Mesodermal cell (in vitro differentiated cells): ENCODE measurements around the gene KCP.

Experiments used
- H3K27ac ChIP-seq: 2 replicates; pipeline ENCODE4 v1.7.0; 2013; ENCODE audit warnings: mild to moderate bottlenecking, low read depth, low read length, moderate library complexity; ENCODE audit not compliant: severe bottlenecking
- H3K36me3 ChIP-seq: 2 replicates; pipeline ENCODE4 v1.7.1; 2013; ENCODE audit warnings: mild to moderate bottlenecking, low read length, moderate library complexity; ENCODE audit not compliant: control insufficient read depth, insufficient read depth
- H3K4me1 ChIP-seq: one replicate; pipeline ENCODE4 v1.7.1; 2013; ENCODE audit warnings: mild to moderate bottlenecking, low read length; ENCODE audit not compliant: insufficient read depth, control insufficient read depth, poor library complexity, severe bottlenecking
- H3K4me3 ChIP-seq: 2 replicates; pipeline ENCODE4 v1.7.0; 2013; ENCODE audit warnings: low read length, control low read depth, mild to moderate bottlenecking; ENCODE audit not compliant: insufficient read depth, poor library complexity, severe bottlenecking; ENCODE audit errors: extremely low read depth
- H3K9me3 ChIP-seq: 2 replicates; pipeline ENCODE4 v1.7.1; 2013; ENCODE audit warnings: mild to moderate bottlenecking, low read length, moderate library complexity; ENCODE audit not compliant: control insufficient read depth
- WGBS, 2 experiments: methylation state at CpG; one replicate each; pipeline ENCODE4 v1.1.5; 2013; ENCODE audit warnings: missing lambda C conversion rate in 2 of 2; ENCODE audit not compliant: insufficient coverage in 2 of 2; 5-methylcytosine and 5-hydroxymethylcytosine counted together

The KCP gene

DNA sequence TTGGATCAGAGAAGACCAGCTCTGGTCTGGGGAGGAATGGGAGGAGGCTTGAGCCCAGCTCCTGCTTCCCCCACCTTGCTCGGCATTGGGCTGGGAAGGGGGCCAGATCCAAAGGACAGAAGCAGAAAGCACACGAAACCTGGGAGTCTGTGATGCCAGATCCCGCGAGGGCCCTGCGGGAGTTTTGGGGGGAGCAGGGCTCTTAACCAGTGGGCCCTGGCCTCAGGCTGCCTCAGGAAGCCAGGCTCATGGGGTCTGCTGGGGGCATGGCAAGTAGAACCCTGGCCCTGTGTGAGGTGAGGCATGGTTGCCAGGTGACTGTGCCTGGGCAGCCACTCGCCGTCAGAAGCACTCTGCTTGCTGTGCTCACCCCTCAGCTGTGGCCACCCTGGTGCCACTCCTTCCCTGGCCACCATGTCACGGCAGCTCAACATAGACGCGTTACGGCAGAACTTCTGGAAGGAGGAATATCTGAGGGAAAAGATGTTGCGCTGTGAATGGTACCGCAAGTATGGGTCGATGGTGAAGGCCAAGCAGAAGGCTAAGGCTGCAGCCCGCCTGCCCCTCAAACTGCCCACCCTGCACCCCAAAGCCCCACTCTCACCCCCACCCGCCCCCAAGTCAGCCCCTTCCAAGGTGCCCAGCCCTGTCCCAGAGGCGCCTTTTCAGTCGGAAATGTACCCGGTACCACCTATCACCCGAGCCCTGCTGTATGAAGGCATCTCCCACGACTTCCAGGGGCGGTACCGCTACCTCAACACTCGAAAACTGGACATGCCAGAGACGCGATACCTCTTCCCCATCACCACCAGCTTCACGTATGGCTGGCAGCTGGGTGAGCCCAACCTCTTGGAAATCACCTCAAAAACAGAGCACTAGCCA, 44.3 kb downstream of the KCP start:
- Histone ChIP-seq H3K36me3 (peaks cover 19% of the 10 kb centered on the region), H3K27ac (no peak overlapping the region), H3K4me1 (peaks cover 2% of the 10 kb centered on the region), H3K9me3 (no peaks in the 10 kb centered on the region), H3K4me3 (no peak overlapping the region)
- WGBS, 2 experiments, result 95 to 96% methylated on average over 20 to 25 of the region's 27 CpGs

DNA sequence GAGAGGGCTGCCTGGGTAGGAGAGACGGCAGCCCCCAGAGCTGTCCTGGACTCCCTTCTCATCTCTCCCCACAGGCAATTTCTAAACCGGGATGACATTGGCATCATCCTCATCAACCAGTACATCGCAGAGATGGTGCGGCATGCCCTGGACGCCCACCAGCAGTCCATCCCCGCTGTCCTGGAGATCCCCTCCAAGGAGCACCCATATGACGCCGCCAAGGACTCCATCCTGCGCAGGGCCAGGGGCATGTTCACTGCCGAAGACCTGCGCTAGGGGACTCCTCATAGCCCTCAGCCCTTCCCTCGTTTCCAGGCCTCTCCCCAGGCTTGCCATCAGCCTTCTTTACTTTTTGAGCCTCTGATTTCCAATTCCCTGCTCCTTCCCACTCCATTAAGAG, 45.2 kb downstream of the KCP start:
- peaks cover 2% of the 10 kb centered on the region for H3K4me1 ChIP-seq
- H3K27ac ChIP-seq, result no peak overlapping the region
- no peak overlapping the region for H3K4me3 ChIP-seq
- peaks cover 19% of the 10 kb centered on the region for H3K36me3 ChIP-seq
- 97 to 98% methylated on average over 11 to 12 of the region's 12 CpGs for WGBS, 2 experiments
- H3K9me3 ChIP-seq, result no peaks in the 10 kb centered on the region

DNA sequence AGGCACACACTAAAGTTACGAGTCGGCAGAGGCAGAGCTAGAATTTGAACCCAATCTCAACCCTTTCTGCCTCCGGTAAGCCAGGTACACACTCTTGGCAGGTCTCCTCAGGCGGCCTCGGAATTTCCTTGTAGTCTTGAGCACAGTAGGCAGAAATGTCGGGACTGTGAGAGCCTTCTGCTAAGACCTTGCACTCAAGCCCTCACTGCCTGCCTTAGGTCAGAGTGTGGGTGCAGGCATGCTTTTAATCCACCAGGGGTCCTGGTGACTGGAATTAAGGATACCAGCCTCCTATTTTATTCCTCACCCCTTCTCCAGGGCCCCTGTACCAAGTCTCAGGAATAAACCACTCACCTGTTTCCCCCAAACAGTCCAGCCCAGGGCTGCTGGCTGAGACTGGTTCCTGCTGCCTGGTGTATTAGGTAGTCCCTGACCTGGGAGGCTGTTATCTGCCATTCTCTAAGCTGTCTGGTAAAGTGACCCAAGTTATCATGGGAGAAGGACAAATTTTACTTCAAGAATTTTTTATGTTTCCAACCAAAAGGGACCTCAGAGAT, 47.0 kb downstream of the KCP start:
- peaks cover 2% of the 10 kb centered on the region for H3K4me1 ChIP-seq
- 4 to 9% methylated on average over 3 to 6 of the region's 6 CpGs for WGBS, 2 experiments
- peak overlapping the region; percentile 24 for H3K27ac ChIP-seq
- H3K9me3 ChIP-seq, result no peaks in the 10 kb centered on the region
- peaks cover 28% of the 10 kb centered on the region for H3K36me3 ChIP-seq
- peak overlapping the region; percentile 90 for H3K4me3 ChIP-seq

DNA sequence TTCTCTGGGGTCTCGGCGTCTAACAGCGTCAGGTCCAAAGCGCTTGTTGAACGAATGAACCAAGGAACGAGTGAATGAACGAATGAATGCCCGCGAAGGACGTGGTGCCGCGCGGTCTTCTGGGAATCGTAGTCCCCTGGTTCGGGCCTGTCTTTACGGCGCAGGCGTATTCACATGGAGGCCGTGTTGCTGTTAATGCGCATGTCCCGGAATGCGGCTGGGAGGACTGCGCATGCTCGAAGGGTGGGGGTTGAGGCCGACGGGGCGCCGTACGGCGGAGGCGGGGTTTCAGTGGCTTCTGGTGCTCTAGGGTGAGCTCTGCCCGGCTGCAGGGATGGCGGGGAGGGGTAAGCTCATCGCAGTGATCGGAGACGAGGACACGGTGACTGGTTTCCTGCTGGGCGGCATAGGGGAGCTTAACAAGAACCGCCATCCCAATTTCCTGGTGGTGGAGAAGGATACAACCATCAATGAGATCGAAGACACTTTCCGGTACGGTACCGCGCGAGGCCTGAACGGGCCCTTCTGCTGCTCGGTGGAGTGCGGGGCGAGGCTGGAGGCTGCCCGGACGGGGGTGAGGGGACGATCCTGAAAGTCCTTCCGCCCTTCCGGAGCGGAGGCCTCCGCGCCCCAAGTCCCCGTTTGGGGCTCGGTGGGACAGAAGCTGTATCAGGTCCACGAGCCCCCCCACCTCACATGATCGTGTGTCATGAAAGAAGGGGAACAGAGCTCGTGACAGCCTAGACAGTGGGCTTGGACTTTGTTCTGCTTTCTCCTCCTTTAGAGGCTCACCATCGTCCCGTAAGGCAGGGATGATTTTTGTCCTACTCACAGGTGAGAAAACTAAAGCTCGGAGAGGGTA, 47.7 kb downstream of the KCP start, which contains the start of gene ATP6V1F:
ATP6V1F (plus strand) TSS at position 286 of the 862 bp plus-strand sequence; CDS start at position 335, 49 bp downstream.
- H3K4me1 ChIP-seq, result no peaks in the 10 kb centered on the region
- peaks cover 29% of the 10 kb centered on the region for H3K36me3 ChIP-seq
- H3K4me3 ChIP-seq, result peak within 1 kb of the TSS; percentile 90
- no peaks in the 10 kb centered on the region for H3K9me3 ChIP-seq
- 1% methylated on average over 58 to 63 of the region's 65 CpGs for whole genome bisulfite sequencing, 2 experiments
- peak within 1 kb of the TSS; percentile 71 for H3K27ac ChIP-seq

- WGBS, 2 experiments, result 73 to 81% methylated on average over 11 to 14 of the region's 15 CpGs
- peak overlapping the region; percentile 90 for H3K4me3 ChIP-seq
- H3K27ac ChIP-seq, result no peak overlapping the region
- H3K4me1 ChIP-seq, result no peaks in the 10 kb centered on the region
- H3K9me3 ChIP-seq, result no peaks in the 10 kb centered on the region
- peaks cover 28% of the 10 kb centered on the region for H3K36me3 ChIP-seq
Measured at GRCh38 chr7:128861957-128862570, 48.4 kb downstream of the KCP start.

GRCh38 chr7:128860158-128861073, 50.1 kb downstream of the KCP start:
- WGBS, 2 experiments, result 50 to 54% methylated on average over 1 to 4 of the region's 10 CpGs
- Histone ChIP-seq H3K4me1 (no peaks in the 10 kb centered on the region), H3K9me3 (no peaks in the 10 kb centered on the region), H3K27ac (peak overlapping the region; percentile 41), H3K4me3 (no peak overlapping the region), H3K36me3 (peaks cover 36% of the 10 kb centered on the region)

- WGBS, 2 experiments, result 85 to 100% methylated on average over 3 to 10 of the region's 12 CpGs
- Histone ChIP-seq H3K4me3 (no peak overlapping the region), H3K9me3 (no peaks in the 10 kb centered on the region), H3K27ac (no peak overlapping the region), H3K36me3 (peaks cover 36% of the 10 kb centered on the region), H3K4me1 (no peaks in the 10 kb centered on the region)
Measured at GRCh38 chr7:128859232-128860157, 51.0 kb downstream of the KCP start.

DNA sequence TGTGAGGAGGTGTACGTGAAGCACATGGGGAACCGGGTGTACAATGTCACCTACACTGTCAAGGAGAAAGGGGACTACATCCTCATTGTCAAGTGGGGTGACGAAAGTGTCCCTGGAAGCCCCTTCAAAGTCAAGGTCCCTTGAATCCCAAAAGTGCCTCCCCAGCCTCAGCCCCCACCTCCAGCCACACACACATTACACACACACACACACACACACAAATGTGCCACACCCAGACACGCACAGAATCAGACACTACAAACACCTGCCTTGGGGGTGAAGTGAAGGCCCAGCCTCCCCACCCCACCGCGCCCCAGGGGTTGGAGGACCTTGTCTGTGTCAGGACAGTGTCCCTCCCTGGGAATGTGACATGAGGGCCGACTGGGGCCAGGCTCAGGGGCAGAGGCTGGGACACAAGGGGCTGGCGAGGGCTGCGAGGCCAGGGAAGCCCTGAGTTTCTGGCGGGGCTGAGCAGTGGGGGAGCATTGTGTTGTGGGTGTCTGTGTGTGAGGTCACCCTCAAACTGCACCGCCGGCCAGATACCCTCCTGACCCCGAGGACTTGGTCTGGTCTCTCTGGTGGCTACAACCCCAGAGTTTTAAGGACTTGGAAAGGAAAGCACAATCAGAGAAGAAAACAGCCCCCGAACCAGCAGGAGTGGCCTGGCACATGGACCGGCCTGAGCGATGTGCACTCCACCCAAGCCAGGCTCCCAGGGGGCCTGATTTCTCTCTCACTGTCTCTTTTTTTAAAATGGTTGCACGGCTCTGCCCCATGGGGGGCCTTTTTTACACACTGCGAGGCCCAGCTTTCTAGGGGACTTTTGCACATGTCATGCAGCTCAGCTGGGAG, 51.9 kb downstream of the KCP start:
- Histone ChIP-seq H3K4me1 (no peaks in the 10 kb centered on the region), H3K36me3 (peaks cover 45% of the 10 kb centered on the region), H3K9me3 (no peaks in the 10 kb centered on the region), H3K27ac (no peak overlapping the region), H3K4me3 (no peak overlapping the region)
- 87 to 96% methylated on average over 11 to 12 of the region's 18 CpGs for WGBS, 2 experiments
